HepG2 (cell line): ENCODE results near the gene AHNAK. TPM values are rescaled to one million over a fixed set of nuclear protein-coding genes. Genes with fewer than 3 reads are reported as not detected.

Experiments used
- HOXA5 ChIP-seq: sonication (generic); formaldehyde crosslinking; IDR thresholded peaks from 2 replicates; pipeline ENCODE4 v1.4.0; 2020; ENCODE audit warnings: missing genetic modification reagents
- KAT7 ChIP-seq: IDR thresholded peaks from 2 replicates; pipeline ENCODE4 v1.6.1; 2018; ENCODE audit warnings: borderline replicate concordance, missing compliant biosample characterization
- PAXIP1 ChIP-seq: sonication (generic); formaldehyde crosslinking; conservative IDR thresholded peaks from 2 replicates; pipeline ENCODE4 v1.4.0; 2020; ENCODE audit warnings: mild to moderate bottlenecking, missing genetic modification reagents, moderate library complexity
- PHF8 ChIP-seq: sonication (generic); formaldehyde crosslinking; IDR thresholded peaks from 2 replicates; pipeline ENCODE4 v1.5.0; 2020; ENCODE audit warnings: missing genetic modification reagents
- ZNF101 ChIP-seq: sonication (generic); formaldehyde crosslinking; IDR thresholded peaks from 2 replicates; pipeline ENCODE4 v1.4.0; 2020; ENCODE audit warnings: mild to moderate bottlenecking, low read depth, missing genetic modification reagents, borderline replicate concordance
- ZNF264 ChIP-seq: sonication (generic); formaldehyde crosslinking; IDR thresholded peaks from 2 replicates; pipeline ENCODE4 v1.4.0; 2020; ENCODE audit warnings: missing genetic modification reagents
- ZNF44 ChIP-seq: sonication (generic); formaldehyde crosslinking; IDR thresholded peaks from 2 replicates; pipeline ENCODE4 v1.5.1; 2020; ENCODE audit warnings: mild to moderate bottlenecking, missing genetic modification reagents
- ZNF510 ChIP-seq: sonication (generic); formaldehyde crosslinking; IDR thresholded peaks from 2 replicates; pipeline ENCODE4 v1.4.0; 2020; ENCODE audit warnings: low read depth, mild to moderate bottlenecking, missing genetic modification reagents
- ZNF562 ChIP-seq: sonication (generic); formaldehyde crosslinking; IDR thresholded peaks from 2 replicates; pipeline ENCODE4 v1.8.0; 2022; ENCODE audit warnings: missing genetic modification reagents, borderline replicate concordance
- ZNF850 ChIP-seq: sonication (generic); formaldehyde crosslinking; conservative IDR thresholded peaks from 2 replicates; pipeline ENCODE4 v1.9.0; 2021; ENCODE audit warnings: mild to moderate bottlenecking, missing genetic modification reagents
- polyA plus RNA-seq, 8 experiments: library from polyadenylated mRNA; depleted of rRNA in 3 of 8; stranded (reverse) in 7 of 8; unstranded in 1 of 8; fragments of >200 nt; fragmentation: Illumina TruSeq in 4 of 8; extraction: Trizol in 4 of 8; gene quantifications; 2 replicates each; pipeline versions ENCODE4 v1.2.1 to v1.2.3, GENCODE V29; 2011 to 2016; ENCODE audit warnings: low read depth in 4 of 8, missing spikeins in 1 of 8, mixed read lengths in 1 of 8; ENCODE audit not compliant: insufficient read depth in 1 of 8
- total RNA-seq, 5 experiments: library from RNA; depleted of rRNA; stranded (reverse); fragments of >200 nt; fragmentation: Illumina TruSeq; extraction: Trizol; gene quantifications; 2 replicates each; pipeline ENCODE4 v1.2.3, GENCODE V29; 2016; ENCODE audit warnings: low read depth in 1 of 5
- TF ChIP-seq, protein P1 (sequence below), 2 experiments: fragments of 450-650 bp in 1 of 2; sonication (generic) in 1 of 2; formaldehyde crosslinking in 1 of 2; IDR thresholded peaks; 2 replicates each; pipeline versions ENCODE4 v1.6.1 to v1.8.0; 2016 to 2022; ENCODE audit warnings: antibody characterized with exemption in 1 of 2, mild to moderate bottlenecking in 1 of 2, missing genetic modification reagents in 1 of 2
- TF ChIP-seq, protein P2 (sequence below): sonication (generic); formaldehyde crosslinking; conservative IDR thresholded peaks from 2 replicates; pipeline ENCODE4 v1.4.0; 2020; ENCODE audit warnings: missing genetic modification reagents

Gene AHNAK
- total and polyA plus RNA-seq, 2 of the 13 experiments (the other 11 are each of a cell fraction or from before 2014, with no cell fraction given) = 23.4 to 25.0 TPM

DNA sequence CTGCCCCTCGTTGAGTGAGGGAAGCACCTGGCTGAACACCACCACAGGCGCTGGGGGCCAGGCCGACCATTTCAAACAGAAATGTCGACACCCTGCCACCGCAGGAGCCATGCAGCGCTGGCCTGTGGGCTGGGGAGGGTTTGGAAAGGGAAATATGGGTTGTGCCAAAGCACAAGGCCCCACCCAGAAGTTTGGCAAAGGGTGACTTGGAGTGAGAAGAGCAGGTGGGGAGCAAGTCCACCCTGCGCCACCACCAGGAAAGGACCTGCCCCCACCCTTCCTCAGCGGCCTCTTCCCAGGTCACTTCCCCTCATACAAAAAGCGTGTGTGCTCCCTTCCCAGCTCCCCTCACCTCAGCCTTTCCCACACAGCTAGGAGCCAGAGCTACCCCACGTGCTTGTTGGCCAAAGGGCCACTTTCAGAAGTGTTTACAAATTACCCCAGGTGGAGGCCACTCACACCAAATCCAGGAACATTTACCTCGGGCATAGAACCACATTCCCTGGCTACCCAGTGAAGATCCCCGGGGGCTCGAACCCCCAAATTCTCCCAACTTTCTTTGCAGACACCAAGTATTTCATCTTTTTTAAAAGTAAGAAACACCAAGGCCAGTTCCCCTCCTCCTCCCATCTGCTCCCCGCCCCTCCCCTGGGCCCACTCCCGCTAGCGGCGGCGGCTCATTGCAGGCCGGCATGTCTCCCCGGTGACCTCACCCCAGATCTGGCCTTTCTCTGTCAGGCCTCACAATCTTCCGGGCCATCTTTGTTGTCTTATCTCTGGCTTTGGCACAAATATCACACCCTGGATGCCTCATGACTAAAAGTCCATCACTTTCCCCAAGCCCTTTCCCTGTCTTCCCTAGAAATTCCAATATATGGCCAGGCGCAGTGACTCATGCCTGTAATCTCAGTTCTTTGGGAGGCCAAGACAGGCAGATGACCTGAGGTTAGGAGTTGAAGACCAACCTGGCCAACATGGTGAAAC, 148.3 kb downstream of the AHNAK start (continued):
- TF ChIP-seq ZNF562 (CRISPR knock-in tag) = no peak
- TF ChIP-seq, protein P1, sequence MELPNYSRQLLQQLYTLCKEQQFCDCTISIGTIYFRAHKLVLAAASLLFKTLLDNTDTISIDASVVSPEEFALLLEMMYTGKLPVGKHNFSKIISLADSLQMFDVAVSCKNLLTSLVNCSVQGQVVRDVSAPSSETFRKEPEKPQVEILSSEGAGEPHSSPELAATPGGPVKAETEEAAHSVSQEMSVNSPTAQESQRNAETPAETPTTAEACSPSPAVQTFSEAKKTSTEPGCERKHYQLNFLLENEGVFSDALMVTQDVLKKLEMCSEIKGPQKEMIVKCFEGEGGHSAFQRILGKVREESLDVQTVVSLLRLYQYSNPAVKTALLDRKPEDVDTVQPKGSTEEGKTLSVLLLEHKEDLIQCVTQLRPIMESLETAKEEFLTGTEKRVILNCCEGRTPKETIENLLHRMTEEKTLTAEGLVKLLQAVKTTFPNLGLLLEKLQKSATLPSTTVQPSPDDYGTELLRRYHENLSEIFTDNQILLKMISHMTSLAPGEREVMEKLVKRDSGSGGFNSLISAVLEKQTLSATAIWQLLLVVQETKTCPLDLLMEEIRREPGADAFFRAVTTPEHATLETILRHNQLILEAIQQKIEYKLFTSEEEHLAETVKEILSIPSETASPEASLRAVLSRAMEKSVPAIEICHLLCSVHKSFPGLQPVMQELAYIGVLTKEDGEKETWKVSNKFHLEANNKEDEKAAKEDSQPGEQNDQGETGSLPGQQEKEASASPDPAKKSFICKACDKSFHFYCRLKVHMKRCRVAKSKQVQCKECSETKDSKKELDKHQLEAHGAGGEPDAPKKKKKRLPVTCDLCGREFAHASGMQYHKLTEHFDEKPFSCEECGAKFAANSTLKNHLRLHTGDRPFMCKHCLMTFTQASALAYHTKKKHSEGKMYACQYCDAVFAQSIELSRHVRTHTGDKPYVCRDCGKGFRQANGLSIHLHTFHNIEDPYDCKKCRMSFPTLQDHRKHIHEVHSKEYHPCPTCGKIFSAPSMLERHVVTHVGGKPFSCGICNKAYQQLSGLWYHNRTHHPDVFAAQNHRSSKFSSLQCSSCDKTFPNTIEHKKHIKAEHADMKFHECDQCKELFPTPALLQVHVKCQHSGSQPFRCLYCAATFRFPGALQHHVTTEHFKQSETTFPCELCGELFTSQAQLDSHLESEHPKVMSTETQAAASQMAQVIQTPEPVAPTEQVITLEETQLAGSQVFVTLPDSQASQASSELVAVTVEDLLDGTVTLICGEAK (IDR thresholded peaks at IDR 0.05) = no peak
- TF ChIP-seq, protein P1 (CRISPR knock-in tag; IDR thresholded peaks at IDR 0.05) = no peak
- no peak for TF ChIP-seq ZNF101 (CRISPR knock-in tag)
- no peak for TF ChIP-seq ZNF850 (CRISPR knock-in tag)
- TF ChIP-seq PAXIP1 (CRISPR knock-in tag) = no peak
- no peak for TF ChIP-seq PHF8 (CRISPR knock-in tag)
- no peak for TF ChIP-seq ZNF510
- TF ChIP-seq ZNF44 (CRISPR knock-in tag) = peak; percentile 29; the same call in 1 of the 2 replicates
- no peak for TF ChIP-seq KAT7 (CRISPR knock-in tag)
- 0 out of 2 replicates have a peak, but pooled peaks have one; percentile 23 for TF ChIP-seq HOXA5 (CRISPR knock-in tag)
- TF ChIP-seq ZNF264 (CRISPR knock-in tag) = no peak
- TF ChIP-seq, protein P2, sequence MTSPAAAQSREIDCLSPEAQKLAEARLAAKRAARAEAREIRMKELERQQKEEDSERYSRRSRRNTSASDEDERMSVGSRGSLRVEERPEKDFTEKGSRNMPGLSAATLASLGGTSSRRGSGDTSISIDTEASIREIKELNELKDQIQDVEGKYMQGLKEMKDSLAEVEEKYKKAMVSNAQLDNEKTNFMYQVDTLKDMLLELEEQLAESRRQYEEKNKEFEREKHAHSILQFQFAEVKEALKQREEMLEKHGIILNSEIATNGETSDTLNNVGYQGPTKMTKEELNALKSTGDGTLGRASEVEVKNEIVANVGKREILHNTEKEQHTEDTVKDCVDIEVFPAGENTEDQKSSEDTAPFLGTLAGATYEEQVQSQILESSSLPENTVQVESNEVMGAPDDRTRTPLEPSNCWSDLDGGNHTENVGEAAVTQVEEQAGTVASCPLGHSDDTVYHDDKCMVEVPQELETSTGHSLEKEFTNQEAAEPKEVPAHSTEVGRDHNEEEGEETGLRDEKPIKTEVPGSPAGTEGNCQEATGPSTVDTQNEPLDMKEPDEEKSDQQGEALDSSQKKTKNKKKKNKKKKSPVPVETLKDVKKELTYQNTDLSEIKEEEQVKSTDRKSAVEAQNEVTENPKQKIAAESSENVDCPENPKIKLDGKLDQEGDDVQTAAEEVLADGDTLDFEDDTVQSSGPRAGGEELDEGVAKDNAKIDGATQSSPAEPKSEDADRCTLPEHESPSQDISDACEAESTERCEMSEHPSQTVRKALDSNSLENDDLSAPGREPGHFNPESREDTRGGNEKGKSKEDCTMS (CRISPR knock-in tag) = no peak
